ENCODE results near the gene USP9X. TPM values are rescaled to one million over a fixed set of nuclear protein-coding genes. Genes with fewer than 3 reads are reported as not detected.
"Not testable (repeated sequence)": the region's sequence is repeated elsewhere in the genome, so short reads cannot be mapped to it uniquely, and the experiment has no call there.

The USP9X gene
- 10 to 100 TPM; 65.4 to 67.9 (median 65.8) TPM for polyA plus RNA-seq (ENCODE audit: insufficient read length in 3 of 3)

- peak in 2 of 3 donors; percentile 54 to 60 for DNase-seq (ENCODE audit: low read depth in 3 of 3, low spot score in 2 of 3)
Measured at GRCh38 chrX:41084893-41085511, at the start of gene USP9X. Gene USP9X (plus strand): TSS chrX:41085445. CDS start chrX:41123629, 38,184 bp downstream.

- DNase-seq (ENCODE audit: low read depth in 3 of 3, low spot score in 2 of 3) = no peak
Measured at GRCh38 chrX:41035582-41035981, 49.7 kb upstream of the USP9X start.

- no peak for DNase-seq (ENCODE audit: low read depth in 3 of 3, low spot score in 2 of 3)
Measured at GRCh38 chrX:41036668-41037326, 48.4 kb upstream of the USP9X start.

- DNase-seq (ENCODE audit: low read depth in 3 of 3, low spot score in 2 of 3) = no peak
Measured at GRCh38 chrX:41043196-41043595, 42.0 kb upstream of the USP9X start.

GRCh38 chrX:41043674-41044345 lies 41.4 kb upstream of the USP9X start:
- DNase-seq (ENCODE audit: low read depth in 3 of 3, low spot score in 2 of 3) = no peak

- no peak for DNase-seq (ENCODE audit: low read depth in 3 of 3, low spot score in 2 of 3)
Measured at GRCh38 chrX:41045960-41046567, 39.2 kb upstream of the USP9X start.

- no peak for DNase-seq (ENCODE audit: low read depth in 3 of 3, low spot score in 2 of 3)
Measured at GRCh38 chrX:41047878-41048534, 37.2 kb upstream of the USP9X start.

GRCh38 chrX:41050359-41050758 lies 34.9 kb upstream of the USP9X start:
- no peak for DNase-seq (ENCODE audit: low read depth in 3 of 3, low spot score in 2 of 3)

- DNase-seq (ENCODE audit: low read depth in 3 of 3, low spot score in 2 of 3) = no peak
Measured at GRCh38 chrX:41051288-41051687, 34.0 kb upstream of the USP9X start.

- DNase-seq (ENCODE audit: low read depth in 3 of 3, low spot score in 2 of 3) = no peak
Measured at GRCh38 chrX:41055740-41056139, 29.5 kb upstream of the USP9X start.

GRCh38 chrX:41063276-41063675 lies 22.0 kb upstream of the USP9X start:
- DNase-seq (ENCODE audit: low read depth in 3 of 3, low spot score in 2 of 3) = not testable (repeated sequence)

- DNase-seq (ENCODE audit: low read depth in 3 of 3, low spot score in 2 of 3) = no peak
Measured at GRCh38 chrX:41064018-41064417, 21.2 kb upstream of the USP9X start.

GRCh38 chrX:41066391-41066790 lies 18.9 kb upstream of the USP9X start:
- no peak for DNase-seq (ENCODE audit: low read depth in 3 of 3, low spot score in 2 of 3)

- no peak for DNase-seq (ENCODE audit: low read depth in 3 of 3, low spot score in 2 of 3)
Measured at GRCh38 chrX:41066969-41067368, 18.3 kb upstream of the USP9X start.

GRCh38 chrX:41067721-41068120 lies 17.5 kb upstream of the USP9X start:
- no peak for DNase-seq (ENCODE audit: low read depth in 3 of 3, low spot score in 2 of 3)

- no peak for DNase-seq (ENCODE audit: low read depth in 3 of 3, low spot score in 2 of 3)
Measured at GRCh38 chrX:41076742-41077141, 8.5 kb upstream of the USP9X start.

- no peak for DNase-seq (ENCODE audit: low read depth in 3 of 3, low spot score in 2 of 3)
Measured at GRCh38 chrX:41081821-41082220, 3.4 kb upstream of the USP9X start.

- no peak for DNase-seq (ENCODE audit: low read depth in 3 of 3, low spot score in 2 of 3)
Measured at GRCh38 chrX:41082783-41083182, 2.5 kb upstream of the USP9X start.

GRCh38 chrX:41084044-41084892 lies 977 bp upstream of the USP9X start:
- DNase-seq (ENCODE audit: low read depth in 3 of 3, low spot score in 2 of 3) = peak; percentile 78 to 84 (median 83)

GRCh38 chrX:41085512-41085877 lies 250 bp downstream of the USP9X start:
- no peak for DNase-seq (ENCODE audit: low read depth in 3 of 3, low spot score in 2 of 3)
